PC-9 (cell line): ENCODE measurements around the gene PIP. TPM values are rescaled to one million over a fixed set of nuclear protein-coding genes. Genes with fewer than 3 reads are reported as not detected.

Source experiments
- BruUV-seq: library from RNA; stranded (reverse); fragments of 400-500 nt; replicated peaks from 2 replicates; lab custom pipeline; 2021; lab: Mats Ljungman, UMichigan
- CTCF ChIA-PET: fragments of 300-600 bp; sonication (Branson Sonifier 250); formaldehyde crosslinking; loops from one replicate; lab custom pipeline; 2022; ENCODE audit warnings: antibody characterized with exemption; lab: Charles Lee
- POLR2A ChIA-PET: fragments of 300-600 bp; sonication (Branson Sonifier 250); formaldehyde crosslinking; loops from one replicate; lab custom pipeline; 2022; ENCODE audit warnings: antibody characterized with exemption; ENCODE audit not compliant: unreplicated experiment; lab: Charles Lee
- DNase-seq, 2 experiments: peaks; one replicate each; pipeline versions ENCODE4 v3.0.0 to v3.0.0-alpha.2; 2015 to 2022; ENCODE audit warnings: mixed read lengths in 1 of 2
- H2AFZ ChIP-seq: fragments of 200-600 bp; sonication (generic); 2 replicates; pipeline ENCODE4 v1.8.1; 2017; ENCODE audit warnings: antibody characterized with exemption
- H3F3A ChIP-seq: fragments of 200-600 bp; sonication (generic); 2 replicates; pipeline ENCODE4 v1.8.1; 2017; ENCODE audit warnings: antibody characterized with exemption, mild to moderate bottlenecking, low read depth; ENCODE audit not compliant: insufficient read depth
- H3K27ac ChIP-seq: fragments of 200-600 bp; sonication (generic); 2 replicates; pipeline ENCODE4 v1.6.1; 2016; ENCODE audit warnings: mixed run types
- H3K27me3 ChIP-seq: fragments of 200-600 bp; sonication (generic); 2 replicates; pipeline ENCODE4 v1.6.1; 2016; ENCODE audit warnings: low read depth, mixed run types; ENCODE audit not compliant: insufficient read depth
- H3K36me3 ChIP-seq: fragments of 200-600 bp; sonication (generic); 2 replicates; pipeline ENCODE4 v1.6.1; 2016; ENCODE audit warnings: low read depth, mixed run types
- H3K4me1 ChIP-seq: fragments of 200-600 bp; sonication (generic); replicated peaks from 2 replicates; pipeline ENCODE4 v1.6.1; 2016; ENCODE audit warnings: mixed run types; ENCODE audit not compliant: insufficient read depth
- H3K4me2 ChIP-seq: fragments of 200-600 bp; sonication (generic); 2 replicates; pipeline ENCODE4 v1.6.1; 2017; ENCODE audit warnings: mixed run types
- H3K4me3 ChIP-seq: fragments of 200-600 bp; sonication (generic); 2 replicates; pipeline ENCODE4 v1.6.1; 2016; ENCODE audit warnings: mixed run types
- H3K79me2 ChIP-seq: fragments of 200-600 bp; sonication (generic); 2 replicates; pipeline ENCODE4 v1.6.1; 2017; ENCODE audit warnings: low read depth, mixed run types
- H3K9me2 ChIP-seq: fragments of 200-600 bp; sonication (generic); 2 replicates; pipeline ENCODE4 v1.8.1; 2017; ENCODE audit warnings: mild to moderate bottlenecking; ENCODE audit not compliant: insufficient read depth
- H3K9me3 ChIP-seq: fragments of 200-600 bp; sonication (generic); 2 replicates; pipeline ENCODE4 v1.8.1; 2016; ENCODE audit warnings: low read depth; ENCODE audit not compliant: insufficient read depth
- H4K20me1 ChIP-seq: fragments of 200-600 bp; sonication (generic); 2 replicates; pipeline ENCODE4 v1.8.1; 2017; ENCODE audit not compliant: insufficient read depth
- CTCF ChIP-seq: fragments of 200-600 bp; sonication (generic); conservative IDR thresholded peaks from 2 replicates; pipeline ENCODE4 v1.6.1; 2017; ENCODE audit warnings: mixed run types, antibody characterized with exemption, mild to moderate bottlenecking, moderate library complexity
- EZH2 ChIP-seq: fragments of 200-600 bp; sonication (generic); IDR thresholded peaks from 2 replicates; pipeline ENCODE4 v1.8.0; 2017; ENCODE audit warnings: antibody characterized with exemption, low read depth
- intact Hi-C: fragments of 100-400 bp; cut with micrococcal nuclease; formaldehyde crosslinking; loops from one replicate; pipeline ENCODE4 v1.10.0; 2022; ENCODE audit not compliant: unreplicated experiment
- total RNA-seq: library from RNA; stranded (reverse); gene quantifications from 2 replicates; pipeline ENCODE4 v1.2.3, GENCODE V29; 2021

Gene PIP
- total RNA-seq, 1 experiment from 2014 or later, result not detected

- Histone ChIP-seq H3K27ac (no peak overlapping the region), H3K4me3 (no peak overlapping the region), H3K36me3 (no peaks in the 10 kb centered on the region), H3K79me2 (no peaks in the 10 kb centered on the region), H4K20me1 (no peaks in the 10 kb centered on the region), H3K4me2 (no peak overlapping the region), H3K9me2 (no peaks in the 10 kb centered on the region), H3K4me1 (0 out of 2 replicates have a peak, but pooled peaks cover 10% of the 10 kb centered on the region), H3K27me3 (no peaks in the 10 kb centered on the region), H3K9me3 (0 out of 2 replicates have a peak, but pooled peaks cover 11% of the 10 kb centered on the region), H3F3A (peaks cover 15% of the 10 kb centered on the region; the same call in 1 of the 2 replicates), H2AFZ (no peak overlapping the region)
- CTCF ChIA-PET, result no interaction called here
- POLR2A ChIA-PET, result no interaction called here
- BruUV-seq, result no TSS peak
- intact Hi-C loops, result no loop called here
- TF ChIP-seq EZH2 (no peak), CTCF (no peak)
- peak in 1 of 2 experiments; percentile 67 for DNase-seq
These were observed 5.7 kb upstream of the PIP start for GRCh38 chr7:143126146-143126545.

- no TSS peak for BruUV-seq
- Histone ChIP-seq H3F3A (peaks cover 15% of the 10 kb centered on the region; the same call in 1 of the 2 replicates), H3K36me3 (no peaks in the 10 kb centered on the region), H3K9me3 (0 out of 2 replicates have a peak, but pooled peaks cover 11% of the 10 kb centered on the region), H3K27me3 (no peaks in the 10 kb centered on the region), H4K20me1 (no peaks in the 10 kb centered on the region), H2AFZ (no peak overlapping the region), H3K79me2 (no peaks in the 10 kb centered on the region), H3K4me3 (no peak overlapping the region), H3K9me2 (no peaks in the 10 kb centered on the region), H3K4me2 (no peak overlapping the region), H3K27ac (no peak overlapping the region), H3K4me1 (0 out of 2 replicates have a peak, but pooled peaks cover 10% of the 10 kb centered on the region)
- ChIA-PET POLR2A (no interaction called here), CTCF (interaction anchor here (0.7 kb wide), 1 partner anchor 794 kb away, joined by 6 read pairs; no protein-coding TSS in a partner anchor)
- intact Hi-C loops, result no loop called here
- no peak for DNase-seq
- no peak for TF ChIP-seq CTCF
- no peak for TF ChIP-seq EZH2
These were observed 2.8 kb upstream of the PIP start for GRCh38 chr7:143129051-143129450.

GRCh38 chr7:143129477-143129876 lies 2.4 kb upstream of the PIP start:
- BruUV-seq, result no TSS peak
- no peak for DNase-seq
- Histone ChIP-seq H3K4me3 (no peak overlapping the region), H3K4me1 (0 out of 2 replicates have a peak, but pooled peaks cover 10% of the 10 kb centered on the region), H3K9me2 (no peaks in the 10 kb centered on the region), H4K20me1 (no peaks in the 10 kb centered on the region), H3K9me3 (0 out of 2 replicates have a peak, but pooled peaks cover 8% of the 10 kb centered on the region), H3F3A (peaks cover 15% of the 10 kb centered on the region; the same call in 1 of the 2 replicates), H3K36me3 (no peaks in the 10 kb centered on the region), H3K4me2 (no peak overlapping the region), H3K27ac (no peak overlapping the region), H2AFZ (no peak overlapping the region), H3K27me3 (no peaks in the 10 kb centered on the region), H3K79me2 (no peaks in the 10 kb centered on the region)
- POLR2A ChIA-PET, result no interaction called here
- intact Hi-C loops, result no loop called here
- CTCF ChIA-PET, result no interaction called here
- no peak for TF ChIP-seq EZH2
- no peak for TF ChIP-seq CTCF
